Testis (tissue), 2 donors: ENCODE measurements around the gene DIAPH1.

ENCODE experiments used
- POLR2A ChIP-seq: fragments of 450-650 bp; IDR thresholded peaks from one replicate; pipeline ENCODE4 v1.6.1; 2017; ENCODE audit warnings: antibody characterized with exemption, mild to moderate bottlenecking, moderate library complexity
- TF ChIP-seq, protein P1 (sequence below), 3 experiments: fragments of 450-650 bp in 2 of 3; fragments of 200-600 bp in 1 of 3; sonication (generic) in 1 of 3; IDR thresholded peaks; one replicate each; pipeline ENCODE4 v1.5.1; 2016 to 2019; ENCODE audit warnings: antibody characterized with exemption in 3 of 3, mild to moderate bottlenecking in 2 of 3, moderate library complexity in 1 of 3

DNA sequence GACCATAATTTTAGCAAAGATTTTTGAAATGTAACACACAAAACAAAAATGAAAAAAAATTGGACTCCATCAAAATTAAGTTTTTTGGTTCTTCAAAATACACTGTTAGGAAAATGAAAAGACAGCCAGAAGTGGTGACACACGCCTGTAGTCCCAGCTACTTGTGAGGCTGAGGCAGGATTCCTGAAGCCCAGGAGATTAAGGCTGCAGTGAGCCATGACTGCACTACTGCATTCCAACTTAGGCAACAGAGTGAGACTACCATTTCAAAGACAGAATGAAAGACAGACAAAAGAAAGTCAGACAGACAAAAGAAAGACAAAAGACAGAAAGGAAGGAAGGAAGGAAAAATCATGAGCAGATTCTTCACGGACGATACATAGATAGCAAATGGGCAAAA, 7.5 kb downstream of the DIAPH1 start:
- TF ChIP-seq POLR2A, result no peak
- TF ChIP-seq, protein P1, sequence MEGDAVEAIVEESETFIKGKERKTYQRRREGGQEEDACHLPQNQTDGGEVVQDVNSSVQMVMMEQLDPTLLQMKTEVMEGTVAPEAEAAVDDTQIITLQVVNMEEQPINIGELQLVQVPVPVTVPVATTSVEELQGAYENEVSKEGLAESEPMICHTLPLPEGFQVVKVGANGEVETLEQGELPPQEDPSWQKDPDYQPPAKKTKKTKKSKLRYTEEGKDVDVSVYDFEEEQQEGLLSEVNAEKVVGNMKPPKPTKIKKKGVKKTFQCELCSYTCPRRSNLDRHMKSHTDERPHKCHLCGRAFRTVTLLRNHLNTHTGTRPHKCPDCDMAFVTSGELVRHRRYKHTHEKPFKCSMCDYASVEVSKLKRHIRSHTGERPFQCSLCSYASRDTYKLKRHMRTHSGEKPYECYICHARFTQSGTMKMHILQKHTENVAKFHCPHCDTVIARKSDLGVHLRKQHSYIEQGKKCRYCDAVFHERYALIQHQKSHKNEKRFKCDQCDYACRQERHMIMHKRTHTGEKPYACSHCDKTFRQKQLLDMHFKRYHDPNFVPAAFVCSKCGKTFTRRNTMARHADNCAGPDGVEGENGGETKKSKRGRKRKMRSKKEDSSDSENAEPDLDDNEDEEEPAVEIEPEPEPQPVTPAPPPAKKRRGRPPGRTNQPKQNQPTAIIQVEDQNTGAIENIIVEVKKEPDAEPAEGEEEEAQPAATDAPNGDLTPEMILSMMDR (IDR thresholded peaks at IDR 0.05), result no peak
